Immature natural killer cell (primary cell): ENCODE results near the gene RNF152. TPM values are rescaled to one million over a fixed set of nuclear protein-coding genes. Genes with fewer than 3 reads are reported as not detected.
"Not testable (repeated sequence)": the region's sequence is repeated elsewhere in the genome, so short reads cannot be mapped to it uniquely, and the experiment has no call there.

ENCODE experiments used
- DNase-seq, 3 donors: peaks; one replicate each; pipeline ENCODE4 v3.0.0; 2022; ENCODE audit warnings: mixed read lengths in 1 of 3
- H3K27ac Mint-ChIP-seq, 6 donors: one replicate each; pipeline ENCODE4 v1.8.0; 2020; ENCODE audit warnings: mixed read lengths in 6 of 6, mild to moderate bottlenecking in 5 of 6, inconsistent platforms in 4 of 6, moderate library complexity in 3 of 6
- H3K27me3 Mint-ChIP-seq, 3 donors: one replicate each; pipeline ENCODE4 v1.8.0; 2020 to 2021; ENCODE audit warnings: low read depth in 3 of 3, mild to moderate bottlenecking in 3 of 3, mixed read lengths in 3 of 3, moderate library complexity in 3 of 3, inconsistent platforms in 1 of 3
- H3K36me3 Mint-ChIP-seq, 3 donors: one replicate each; pipeline ENCODE4 v1.8.0; 2020; ENCODE audit warnings: mixed read lengths in 3 of 3, inconsistent platforms in 2 of 3, mild to moderate bottlenecking in 2 of 3
- H3K4me1 Mint-ChIP-seq, 2 donors: one replicate each; pipeline ENCODE4 v1.8.0; 2020; ENCODE audit warnings: inconsistent platforms in 2 of 2, mild to moderate bottlenecking in 2 of 2, mixed read lengths in 2 of 2, moderate library complexity in 1 of 2
- H3K4me3 Mint-ChIP-seq, 5 donors: one replicate each; pipeline ENCODE4 v1.8.0; 2020; ENCODE audit warnings: mild to moderate bottlenecking in 5 of 5, mixed read lengths in 5 of 5, inconsistent platforms in 3 of 5, moderate library complexity in 3 of 5
- H3K9me3 Mint-ChIP-seq, 6 donors: one replicate each; pipeline ENCODE4 v1.8.0; 2020; ENCODE audit warnings: mild to moderate bottlenecking in 6 of 6, mixed read lengths in 6 of 6, inconsistent platforms in 4 of 6, moderate library complexity in 3 of 6
- polyA plus RNA-seq, 3 donors: library from polyadenylated mRNA; unstranded; fragments of 300-500 nt; fragmentation: Illumina TruSeq; gene quantifications; one replicate each; pipeline ENCODE4 v1.2.3, GENCODE V29; 2021

Gene RNF152
- polyA plus RNA-seq, 3 donors from 2014 or later = 0.07 TPM; not detected in 2

GRCh38 chr18:61815885-61816470 is 76.8 kb downstream of the RNF152 start:
- Mint-ChIP-seq H3K4me3 (no peak overlapping the region), H3K27ac (no peak overlapping the region), H3K9me3 (no peaks in the 10 kb centered on the region), H3K27me3 (peaks cover 3 to 5% (median 3%) of the 10 kb centered on the region in 3 donors), H3K36me3 (no peaks in the 10 kb centered on the region), H3K4me1 (no peaks in the 10 kb centered on the region)
- no peak for DNase-seq

- H3K27me3 Mint-ChIP-seq = peaks cover 0 to 8% (median 3%) of the 10 kb centered on the region in 3 donors
- no peaks in the 10 kb centered on the region for H3K9me3 Mint-ChIP-seq
- DNase-seq = no peak
- H3K4me3 Mint-ChIP-seq = no peak overlapping the region
- no peak overlapping the region for H3K27ac Mint-ChIP-seq
- no peaks in the 10 kb centered on the region for H3K4me1 Mint-ChIP-seq
- no peaks in the 10 kb centered on the region for H3K36me3 Mint-ChIP-seq
Measured at GRCh38 chr18:61808286-61808685, 84.5 kb downstream of the RNF152 start.

- Mint-ChIP-seq H3K4me3 (no peak overlapping the region), H3K4me1 (no peaks in the 10 kb centered on the region), H3K27ac (no peak overlapping the region), H3K27me3 (peaks cover 0 to 7% (median 6%) of the 10 kb centered on the region in 3 donors), H3K9me3 (peaks cover 0 to 3% (median 0%) of the 10 kb centered on the region in 6 donors), H3K36me3 (no peaks in the 10 kb centered on the region)
- no peak for DNase-seq
Measured at GRCh38 chr18:61803393-61803792, 89.4 kb downstream of the RNF152 start.

GRCh38 chr18:61797696-61798590 is 94.9 kb downstream of the RNF152 start:
- H3K4me3 Mint-ChIP-seq = no peak overlapping the region
- no peaks in the 10 kb centered on the region for H3K36me3 Mint-ChIP-seq
- peaks cover 0 to 14% (median 2%) of the 10 kb centered on the region in 3 donors for H3K27me3 Mint-ChIP-seq
- H3K4me1 Mint-ChIP-seq = no peaks in the 10 kb centered on the region
- H3K9me3 Mint-ChIP-seq = peaks cover 0 to 3% (median 0%) of the 10 kb centered on the region in 6 donors
- no peak for DNase-seq
- H3K27ac Mint-ChIP-seq = no peak overlapping the region

- DNase-seq = no peak
- H3K4me1 Mint-ChIP-seq = no peaks in the 10 kb centered on the region
- no peak overlapping the region for H3K4me3 Mint-ChIP-seq
- peaks cover 0 to 16% (median 5%) of the 10 kb centered on the region in 6 donors for H3K9me3 Mint-ChIP-seq
- H3K27me3 Mint-ChIP-seq = peaks cover 0 to 12% (median 7%) of the 10 kb centered on the region in 3 donors
- H3K27ac Mint-ChIP-seq = no peak overlapping the region
- H3K36me3 Mint-ChIP-seq = peaks cover 0 to 2% (median 0%) of the 10 kb centered on the region in 3 donors
Measured at GRCh38 chr18:61791031-61791430, 101.8 kb downstream of the RNF152 start.

- not testable (repeated sequence) for H3K27me3 Mint-ChIP-seq, H3K27ac Mint-ChIP-seq, H3K4me3 Mint-ChIP-seq, H3K36me3 Mint-ChIP-seq, H3K4me1 Mint-ChIP-seq, DNase-seq
- peaks cover 0 to 16% (median 5%) of the 10 kb centered on the region in 6 donors for H3K9me3 Mint-ChIP-seq
Measured at GRCh38 chr18:61787011-61787670, 105.7 kb downstream of the RNF152 start.

- Mint-ChIP-seq H3K36me3 (peaks cover 0 to 2% (median 0%) of the 10 kb centered on the region in 3 donors), H3K4me3 (no peak overlapping the region)
Measured at GRCh38 chr18:61785588-61785987, 107.2 kb downstream of the RNF152 start.

GRCh38 chr18:61784834-61785233 is 108.0 kb downstream of the RNF152 start:
- Mint-ChIP-seq H3K9me3 (peaks cover 0 to 16% (median 4%) of the 10 kb centered on the region in 6 donors), H3K27me3 (peaks cover 2 to 6% (median 3%) of the 10 kb centered on the region in 3 donors), H3K4me1 (no peaks in the 10 kb centered on the region), H3K4me3 (no peak overlapping the region), H3K36me3 (peaks cover 0 to 2% (median 0%) of the 10 kb centered on the region in 3 donors), H3K27ac (no peak overlapping the region)
- DNase-seq = no peak

More at GRCh38 chr18:61785588-61785987, 107.2 kb downstream of the RNF152 start:
- Mint-ChIP-seq H3K4me1 (no peaks in the 10 kb centered on the region), H3K27me3 (peaks cover 2 to 4% (median 3%) of the 10 kb centered on the region in 3 donors), H3K27ac (no peak overlapping the region), H3K9me3 (peaks cover 0 to 16% (median 4%) of the 10 kb centered on the region in 6 donors)
- DNase-seq = no peak

- no peaks in the 10 kb centered on the region for H3K4me1 Mint-ChIP-seq
- peaks cover 0 to 2% (median 0%) of the 10 kb centered on the region in 3 donors for H3K36me3 Mint-ChIP-seq
- DNase-seq = no peak
- H3K4me3 Mint-ChIP-seq = no peak overlapping the region
- H3K9me3 Mint-ChIP-seq = peaks cover 0 to 13% (median 6%) of the 10 kb centered on the region in 6 donors
- H3K27ac Mint-ChIP-seq = no peak overlapping the region
- H3K27me3 Mint-ChIP-seq = peaks cover 2 to 4% (median 4%) of the 10 kb centered on the region in 3 donors
Measured at GRCh38 chr18:61782545-61782944, 110.3 kb downstream of the RNF152 start.

GRCh38 chr18:61776201-61776600 is 116.6 kb downstream of the RNF152 start:
- H3K4me1 Mint-ChIP-seq, H3K27me3 Mint-ChIP-seq, H3K27ac Mint-ChIP-seq, H3K36me3 Mint-ChIP-seq, H3K4me3 Mint-ChIP-seq, DNase-seq: not testable (repeated sequence)
- peaks cover 12 to 38% (median 18%) of the 10 kb centered on the region in 6 donors for H3K9me3 Mint-ChIP-seq

GRCh38 chr18:61774846-61775245 is 118.0 kb downstream of the RNF152 start:
- Mint-ChIP-seq H3K36me3 (peaks cover 0 to 1% (median 0%) of the 10 kb centered on the region in 3 donors), H3K27me3 (peaks cover 5 to 8% (median 5%) of the 10 kb centered on the region in 3 donors), H3K27ac (no peak overlapping the region), H3K9me3 (peaks cover 12 to 38% (median 18%) of the 10 kb centered on the region in 6 donors), H3K4me3 (no peak overlapping the region), H3K4me1 (no peaks in the 10 kb centered on the region)
- DNase-seq = no peak

GRCh38 chr18:61772293-61772848 is 120.4 kb downstream of the RNF152 start:
- H3K36me3 Mint-ChIP-seq = peaks cover 0 to 7% (median 5%) of the 10 kb centered on the region in 3 donors
- H3K4me3 Mint-ChIP-seq = no peak overlapping the region
- no peak overlapping the region for H3K27ac Mint-ChIP-seq
- DNase-seq = no peak
- H3K4me1 Mint-ChIP-seq = no peaks in the 10 kb centered on the region
- H3K9me3 Mint-ChIP-seq = peaks cover 1 to 26% (median 12%) of the 10 kb centered on the region in 6 donors
- H3K27me3 Mint-ChIP-seq = peaks cover 6 to 17% (median 11%) of the 10 kb centered on the region in 3 donors

GRCh38 chr18:61771861-61772260 is 120.9 kb downstream of the RNF152 start:
- Mint-ChIP-seq H3K4me3 (no peak overlapping the region), H3K4me1 (no peaks in the 10 kb centered on the region), H3K27ac (no peak overlapping the region), H3K9me3 (peaks cover 1 to 25% (median 12%) of the 10 kb centered on the region in 6 donors), H3K36me3 (peaks cover 0 to 7% (median 5%) of the 10 kb centered on the region in 3 donors), H3K27me3 (peaks cover 6 to 22% (median 13%) of the 10 kb centered on the region in 3 donors)
- DNase-seq = no peak
